SH-SY5Y (cell line): ENCODE data around the gene OPN4.

ENCODE experiments used
- GATA2 ChIP-seq: IDR thresholded peaks from 2 replicates; pipeline ENCODE4 v1.6.1; 2011; ENCODE audit warnings: mild to moderate bottlenecking, low read depth, low read length
- GATA3 ChIP-seq: IDR thresholded peaks from 2 replicates; pipeline ENCODE4 v1.6.1; 2011; ENCODE audit warnings: low read depth, mild to moderate bottlenecking, low read length, moderate library complexity

DNA sequence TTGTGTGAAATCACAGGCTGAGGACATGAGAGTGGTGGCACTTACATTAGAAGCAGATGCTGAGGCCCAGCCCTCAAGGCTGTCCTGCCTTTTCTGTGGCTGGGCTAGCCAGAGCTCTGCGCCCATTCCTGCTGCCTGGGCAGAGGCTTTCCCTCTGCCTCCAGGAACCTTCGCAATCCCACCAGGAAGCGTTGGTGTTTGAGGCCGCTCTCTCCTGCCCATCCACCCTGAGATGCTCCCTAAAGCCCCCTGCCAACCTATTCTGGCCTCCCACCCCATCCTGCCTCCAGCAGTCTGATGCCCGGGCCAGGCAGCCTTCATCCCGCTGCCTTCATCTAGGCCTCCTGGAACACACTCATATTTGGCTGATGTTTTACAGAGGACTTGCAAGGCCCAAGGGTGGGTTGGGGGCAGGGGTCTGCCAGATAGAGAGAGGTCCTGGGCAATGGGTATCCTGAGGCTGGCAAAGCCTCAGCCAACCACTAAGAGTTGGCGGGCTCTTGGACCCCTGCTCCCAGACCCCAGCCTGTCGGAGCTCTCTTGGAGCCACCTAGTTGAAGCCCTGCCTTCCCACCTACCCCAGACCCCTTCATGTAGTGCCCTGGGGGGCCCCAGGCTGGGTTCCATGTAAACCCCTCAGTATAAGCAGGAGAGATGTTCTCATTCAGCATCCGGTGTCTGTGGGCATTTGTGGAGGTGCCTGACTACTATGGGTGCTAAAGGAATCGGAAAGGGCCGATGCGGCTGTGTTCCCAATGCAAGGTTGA lies 46.7 kb downstream of the OPN4 start:
- no peak for TF ChIP-seq GATA3
- no peak for TF ChIP-seq GATA2
